LNCAP (cell line): ENCODE measurements around the gene PRR4.

Experiments used
- TF ChIP-seq, protein P1 (sequence below): fragments of 450-650 bp; IDR thresholded peaks from 2 replicates; pipeline ENCODE4 v1.5.1; 2017; ENCODE audit warnings: mild to moderate bottlenecking

The PRR4 gene

DNA sequence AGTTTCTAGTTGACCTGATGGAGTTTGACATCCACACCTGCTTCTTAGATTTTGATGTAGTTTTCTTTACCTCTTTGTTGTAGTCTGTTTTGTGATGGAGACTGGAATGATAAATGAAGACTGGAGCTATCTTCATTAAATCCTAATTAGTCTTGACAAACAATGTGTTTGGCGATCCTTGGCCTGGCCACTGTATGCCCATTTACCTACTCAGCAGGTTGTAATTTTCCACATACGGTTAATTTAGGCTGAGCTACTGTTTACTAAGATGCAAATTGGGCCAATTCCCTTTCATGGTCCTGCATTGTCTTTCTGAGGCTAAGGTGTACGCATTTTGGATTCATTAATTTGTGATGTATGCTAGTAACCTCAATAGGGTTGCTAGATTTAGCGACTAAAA lies 46.7 kb downstream of the PRR4 start, which contains the start of gene TAS2R7:
TSS of gene TAS2R7 (minus strand) at position 41 of the 400 bp plus-strand sequence. CDS start 57 bp downstream, outside the sequence.
- TF ChIP-seq, protein P1, sequence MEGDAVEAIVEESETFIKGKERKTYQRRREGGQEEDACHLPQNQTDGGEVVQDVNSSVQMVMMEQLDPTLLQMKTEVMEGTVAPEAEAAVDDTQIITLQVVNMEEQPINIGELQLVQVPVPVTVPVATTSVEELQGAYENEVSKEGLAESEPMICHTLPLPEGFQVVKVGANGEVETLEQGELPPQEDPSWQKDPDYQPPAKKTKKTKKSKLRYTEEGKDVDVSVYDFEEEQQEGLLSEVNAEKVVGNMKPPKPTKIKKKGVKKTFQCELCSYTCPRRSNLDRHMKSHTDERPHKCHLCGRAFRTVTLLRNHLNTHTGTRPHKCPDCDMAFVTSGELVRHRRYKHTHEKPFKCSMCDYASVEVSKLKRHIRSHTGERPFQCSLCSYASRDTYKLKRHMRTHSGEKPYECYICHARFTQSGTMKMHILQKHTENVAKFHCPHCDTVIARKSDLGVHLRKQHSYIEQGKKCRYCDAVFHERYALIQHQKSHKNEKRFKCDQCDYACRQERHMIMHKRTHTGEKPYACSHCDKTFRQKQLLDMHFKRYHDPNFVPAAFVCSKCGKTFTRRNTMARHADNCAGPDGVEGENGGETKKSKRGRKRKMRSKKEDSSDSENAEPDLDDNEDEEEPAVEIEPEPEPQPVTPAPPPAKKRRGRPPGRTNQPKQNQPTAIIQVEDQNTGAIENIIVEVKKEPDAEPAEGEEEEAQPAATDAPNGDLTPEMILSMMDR: no peak

DNA sequence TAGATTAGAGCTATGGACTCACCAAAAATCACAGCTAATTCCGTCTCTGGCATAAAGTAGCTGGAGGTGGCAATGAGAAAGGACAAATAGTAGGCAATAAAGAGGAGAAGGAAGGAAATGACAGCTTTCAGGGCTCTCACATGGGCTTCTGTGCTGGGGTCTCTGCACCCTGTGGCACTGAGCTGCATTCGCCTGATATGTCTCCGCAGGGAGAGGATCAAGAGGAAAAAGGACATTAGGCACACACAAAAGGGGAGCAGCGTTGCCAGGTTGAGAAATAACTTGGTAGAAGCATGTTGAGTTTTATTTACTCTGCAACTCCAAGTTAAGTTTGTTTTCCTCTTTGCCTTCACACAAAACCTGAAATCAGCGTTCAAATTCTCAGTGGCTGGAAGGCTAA lies 47.5 kb downstream of the PRR4 start:
- TF ChIP-seq, protein P1: no peak
